ENCODE measurements around the gene MGAT4A. TPM values are rescaled to one million over a fixed set of nuclear protein-coding genes. Genes with fewer than 3 reads are reported as not detected.

MGAT4A gene
- total and polyA plus RNA-seq, 4 donors: 16.1 to 43.7 (median 31.9) TPM

- H3K36me3 ChIP-seq (ENCODE audit: control insufficient read depth in 4 of 4, insufficient read depth in 4 of 4, low read length in 4 of 4): no peaks in the 10 kb centered on the region
- peaks cover 0 to 11% (median 4%) of the 10 kb centered on the region in 5 donors for H3K4me1 ChIP-seq (ENCODE audit: control insufficient read depth in 5 of 5, insufficient read depth in 5 of 5, low read length in 5 of 5)
- no peak overlapping the region for H3K27ac ChIP-seq (ENCODE audit: low read depth in 1 of 2, low read length in 1 of 2)
- H3K9me3 ChIP-seq (ENCODE audit: control insufficient read depth in 4 of 4, insufficient read depth in 3 of 4, low read length in 3 of 4): peaks cover 0 to 3% (median 0%) of the 10 kb centered on the region in 4 donors
- H3K4me3 ChIP-seq: no peak overlapping the region
- peaks cover 0 to 3% (median 0%) of the 10 kb centered on the region in 3 donors for H3K27me3 ChIP-seq (ENCODE audit: control insufficient read depth in 3 of 3, insufficient read depth in 3 of 3, low read length in 2 of 3)
- H3K9ac ChIP-seq (ENCODE audit: insufficient read depth in 1 of 2, low read length in 2 of 2): no peak overlapping the region
- no peak for ATAC-seq (ENCODE audit: insufficient read depth, low FRiP score)
- WGBS, 2 donors: 48 to 80% methylated on average over 4 of the region's 4 CpGs
- TF ChIP-seq CTCF (IDR thresholded peaks at IDR 0.05; ENCODE audit: control extremely low read depth, extremely low read depth): no peak
- DNase-seq: no peak
Measured at GRCh38 chr2:98764499-98764898, 33.6 kb upstream of the MGAT4A start.

DNA sequence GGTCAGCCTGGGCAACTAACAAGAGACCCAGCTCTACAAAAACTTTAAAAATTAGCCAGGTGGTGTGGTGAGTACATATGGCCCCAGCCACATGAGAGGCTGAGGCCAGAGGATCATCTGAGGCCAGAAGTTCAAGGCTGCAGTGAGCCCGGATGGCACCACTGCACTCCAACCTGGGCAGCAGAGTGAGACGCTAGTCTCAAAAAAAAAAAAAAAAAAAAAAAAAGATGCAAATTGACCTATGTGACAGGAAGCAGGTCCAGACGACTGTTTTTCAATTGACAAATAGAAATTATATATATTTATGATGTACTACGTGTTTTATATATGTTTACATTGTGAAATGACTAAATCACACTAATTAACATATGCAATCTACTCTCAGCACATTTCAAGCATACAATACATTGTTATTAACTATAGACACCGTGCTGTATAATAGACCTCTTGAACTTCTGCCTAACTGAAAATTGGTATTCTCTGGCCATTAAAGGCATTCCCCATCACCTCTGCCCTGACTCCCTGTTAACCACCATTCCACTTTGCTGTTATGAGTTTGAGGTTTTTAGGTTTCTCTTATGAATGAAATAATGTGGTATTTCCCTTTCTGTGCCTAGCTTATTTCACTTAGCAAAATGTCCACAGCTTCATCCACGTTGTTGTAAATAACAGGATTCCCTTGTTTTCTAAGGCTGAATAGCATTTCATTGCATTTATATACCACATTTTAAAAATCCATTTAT lies 32.4 kb upstream of the MGAT4A start:
- Histone ChIP-seq H3K9me3 (ENCODE audit: control insufficient read depth in 4 of 4, insufficient read depth in 3 of 4, low read length in 3 of 4) (peaks cover 0 to 3% (median 0%) of the 10 kb centered on the region in 4 donors), H3K4me3 (no peak overlapping the region), H3K36me3 (ENCODE audit: control insufficient read depth in 4 of 4, insufficient read depth in 4 of 4, low read length in 4 of 4) (no peaks in the 10 kb centered on the region), H3K9ac (ENCODE audit: insufficient read depth in 1 of 2, low read length in 2 of 2) (no peak overlapping the region), H3K27me3 (ENCODE audit: control insufficient read depth in 3 of 3, insufficient read depth in 3 of 3, low read length in 2 of 3) (peaks cover 0 to 3% (median 0%) of the 10 kb centered on the region in 3 donors), H3K27ac (ENCODE audit: low read depth in 1 of 2, low read length in 1 of 2) (no peak overlapping the region), H3K4me1 (ENCODE audit: control insufficient read depth in 5 of 5, insufficient read depth in 5 of 5, low read length in 5 of 5) (peaks cover 0 to 9% (median 4%) of the 10 kb centered on the region in 5 donors)
- 61 to 73% methylated on average over 6 of the region's 6 CpGs for WGBS, 2 donors
- DNase-seq: no peak
- ATAC-seq (ENCODE audit: insufficient read depth, low FRiP score): no peak
- no peak for TF ChIP-seq CTCF (IDR thresholded peaks at IDR 0.05; ENCODE audit: control extremely low read depth, extremely low read depth)

DNA sequence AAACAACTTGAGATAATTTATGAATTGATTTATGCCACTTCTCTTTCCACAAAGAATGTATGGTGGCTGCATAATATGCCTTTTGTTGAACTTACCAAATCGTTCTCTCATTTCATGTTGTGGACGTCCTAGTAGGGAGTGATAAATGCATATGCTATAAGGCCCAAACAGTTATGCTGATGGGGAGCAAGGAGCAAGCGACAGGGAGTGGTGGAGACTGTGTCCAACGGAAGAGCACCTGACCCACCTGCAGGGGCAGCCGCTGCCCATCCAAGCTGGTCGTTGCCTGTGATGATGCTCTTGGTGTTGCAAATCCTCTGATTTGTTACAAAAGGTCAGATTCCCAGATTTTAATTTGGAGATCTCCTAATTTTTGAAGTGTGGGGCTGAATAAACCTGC lies 31.0 kb upstream of the MGAT4A start:
- TF ChIP-seq CTCF (IDR thresholded peaks at IDR 0.05; ENCODE audit: control extremely low read depth, extremely low read depth): no peak
- no peak overlapping the region for H3K4me3 ChIP-seq
- no peak overlapping the region for H3K27ac ChIP-seq (ENCODE audit: low read depth in 1 of 2, low read length in 1 of 2)
- H3K27me3 ChIP-seq (ENCODE audit: control insufficient read depth in 3 of 3, insufficient read depth in 3 of 3, low read length in 2 of 3): peaks cover 0 to 3% (median 0%) of the 10 kb centered on the region in 3 donors
- H3K9me3 ChIP-seq (ENCODE audit: control insufficient read depth in 4 of 4, insufficient read depth in 3 of 4, low read length in 3 of 4): no peaks in the 10 kb centered on the region
- ATAC-seq (ENCODE audit: insufficient read depth, low FRiP score) (no peak), DNase-seq (no peak)
- H3K36me3 ChIP-seq (ENCODE audit: control insufficient read depth in 4 of 4, insufficient read depth in 4 of 4, low read length in 4 of 4): no peaks in the 10 kb centered on the region
- peaks cover 0 to 13% (median 4%) of the 10 kb centered on the region in 5 donors for H3K4me1 ChIP-seq (ENCODE audit: control insufficient read depth in 5 of 5, insufficient read depth in 5 of 5, low read length in 5 of 5)
- H3K9ac ChIP-seq (ENCODE audit: insufficient read depth in 1 of 2, low read length in 2 of 2): no peak overlapping the region
- 86% methylated on average over 6 of the region's 6 CpGs for WGBS, 2 donors
